IPS DF 6.9 (cell line): ENCODE measurements around the gene NDC80.
"Not testable (repeated sequence)": the region's sequence is repeated elsewhere in the genome, so short reads cannot be mapped to it uniquely, and the experiment has no call there.

ENCODE experiments used
- DNase-seq: peaks from one replicate; pipeline ENCODE4 v3.0.0-alpha.2; 2013; ENCODE audit warnings: low read depth, low spot score
- H3K27ac ChIP-seq: one replicate; pipeline ENCODE4 v1.5.1; 2013; ENCODE audit warnings: low read length, control low read depth
- H3K27me3 ChIP-seq: 2 replicates; pipeline ENCODE4 v1.6.1; 2013; ENCODE audit warnings: mild to moderate bottlenecking, low read length; ENCODE audit not compliant: control insufficient read depth, insufficient read depth
- H3K36me3 ChIP-seq: 2 replicates; pipeline ENCODE4 v1.6.1; 2013; ENCODE audit warnings: low read length; ENCODE audit not compliant: control insufficient read depth, insufficient read depth
- H3K4me1 ChIP-seq: 2 replicates; pipeline ENCODE4 v1.6.1; 2013; ENCODE audit warnings: low read length; ENCODE audit not compliant: control insufficient read depth, insufficient read depth
- H3K4me3 ChIP-seq: 2 replicates; pipeline ENCODE4 v1.5.1; 2013; ENCODE audit warnings: mild to moderate bottlenecking, low read length
- H3K9me3 ChIP-seq: 2 replicates; pipeline ENCODE4 v1.6.1; 2013; ENCODE audit warnings: low read length, inconsistent platforms; ENCODE audit not compliant: control insufficient read depth, insufficient read depth
- WGBS: extraction: QIAGEN DNeasy Blood & Tissue Kit; methylation state at CpG from one replicate; pipeline ENCODE4 v1.1.7; 2013; ENCODE audit warnings: mixed read lengths, missing lambda C conversion rate; ENCODE audit not compliant: insufficient read length, insufficient coverage; 5-methylcytosine and 5-hydroxymethylcytosine counted together

NDC80 gene

GRCh38 chr18:2662288-2662687 lies 90.9 kb downstream of the NDC80 start:
- H3K27ac ChIP-seq, H3K36me3 ChIP-seq, H3K9me3 ChIP-seq, H3K4me3 ChIP-seq, DNase-seq, H3K4me1 ChIP-seq, H3K27me3 ChIP-seq: not testable (repeated sequence)
- no CpG with 5 or more reads among the region's 7 CpGs for WGBS

DNA sequence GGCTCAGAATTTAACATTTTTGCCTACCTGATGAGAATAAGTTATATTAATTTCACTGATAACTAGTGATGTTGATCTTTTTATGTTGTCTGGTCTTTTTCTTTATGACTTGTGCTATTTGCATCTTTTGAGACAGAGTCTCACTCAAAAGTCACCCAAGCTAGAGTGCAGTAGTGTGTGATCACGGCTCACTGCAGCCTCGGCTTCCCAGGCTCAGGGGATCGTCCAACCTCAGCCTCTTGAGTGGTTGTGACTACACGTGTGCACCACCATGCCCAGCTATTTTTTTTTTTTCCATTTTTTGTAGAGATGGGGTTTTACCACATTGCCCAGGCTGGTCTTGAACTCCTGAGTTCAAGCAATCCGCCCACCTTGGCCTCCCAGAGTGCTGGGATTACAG lies 91.6 kb downstream of the NDC80 start:
- Histone ChIP-seq H3K4me1 (no peaks in the 10 kb centered on the region), H3K27me3 (no peaks in the 10 kb centered on the region), H3K36me3 (no peaks in the 10 kb centered on the region; the same call in 1 of the 2 replicates), H3K27ac (no peak overlapping the region), H3K4me3 (no peak overlapping the region), H3K9me3 (no peaks in the 10 kb centered on the region)
- WGBS = no CpG with 5 or more reads among the region's 5 CpGs
- no peak for DNase-seq
